Esophagus squamous epithelium (tissue), 4 donors: ENCODE data around the gene C12orf60.

Experiments
- POLR2A ChIP-seq, 4 donors: fragments of 450-650 bp; IDR thresholded peaks; one replicate each; pipeline ENCODE4 v1.6.1; 2017; ENCODE audit warnings: antibody characterized with exemption in 4 of 4, mild to moderate bottlenecking in 4 of 4, moderate library complexity in 3 of 4
- TF ChIP-seq, protein P1 (sequence below), 6 experiments: fragments of 450-650 bp in 4 of 6; fragments of 200-600 bp in 2 of 6; sonication (generic) in 2 of 6; IDR thresholded peaks; one replicate each; pipeline ENCODE4 v1.5.1; 2016 to 2019; ENCODE audit warnings: antibody characterized with exemption in 6 of 6, mild to moderate bottlenecking in 4 of 6, moderate library complexity in 4 of 6

DNA sequence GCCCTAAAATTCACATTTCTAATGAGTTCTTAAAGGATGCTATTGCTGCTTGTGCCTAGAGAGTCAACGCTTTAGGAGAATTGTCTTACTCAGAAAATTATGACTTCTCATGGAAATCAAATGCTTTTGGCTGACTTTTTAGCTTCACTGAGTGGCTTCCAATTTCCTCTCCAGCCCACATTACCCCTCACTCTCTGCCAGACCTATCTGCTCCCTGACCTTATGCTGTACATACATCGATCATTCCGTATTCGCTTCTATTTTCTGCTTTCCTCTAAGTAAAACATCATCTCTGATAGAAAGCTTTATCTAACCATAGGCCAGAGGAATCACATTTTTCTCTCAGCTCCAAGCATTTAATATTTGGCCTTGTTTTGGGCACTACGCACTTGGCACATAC, 23.0 kb downstream of the C12orf60 start:
- TF ChIP-seq, protein P1, sequence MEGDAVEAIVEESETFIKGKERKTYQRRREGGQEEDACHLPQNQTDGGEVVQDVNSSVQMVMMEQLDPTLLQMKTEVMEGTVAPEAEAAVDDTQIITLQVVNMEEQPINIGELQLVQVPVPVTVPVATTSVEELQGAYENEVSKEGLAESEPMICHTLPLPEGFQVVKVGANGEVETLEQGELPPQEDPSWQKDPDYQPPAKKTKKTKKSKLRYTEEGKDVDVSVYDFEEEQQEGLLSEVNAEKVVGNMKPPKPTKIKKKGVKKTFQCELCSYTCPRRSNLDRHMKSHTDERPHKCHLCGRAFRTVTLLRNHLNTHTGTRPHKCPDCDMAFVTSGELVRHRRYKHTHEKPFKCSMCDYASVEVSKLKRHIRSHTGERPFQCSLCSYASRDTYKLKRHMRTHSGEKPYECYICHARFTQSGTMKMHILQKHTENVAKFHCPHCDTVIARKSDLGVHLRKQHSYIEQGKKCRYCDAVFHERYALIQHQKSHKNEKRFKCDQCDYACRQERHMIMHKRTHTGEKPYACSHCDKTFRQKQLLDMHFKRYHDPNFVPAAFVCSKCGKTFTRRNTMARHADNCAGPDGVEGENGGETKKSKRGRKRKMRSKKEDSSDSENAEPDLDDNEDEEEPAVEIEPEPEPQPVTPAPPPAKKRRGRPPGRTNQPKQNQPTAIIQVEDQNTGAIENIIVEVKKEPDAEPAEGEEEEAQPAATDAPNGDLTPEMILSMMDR (IDR thresholded peaks at IDR 0.05) = no peak
- no peak for TF ChIP-seq POLR2A (IDR thresholded peaks at IDR 0.05)
